T47D (cell line): ENCODE data around the gene NAB1.

Experiments used
- DNase-seq, 2 experiments: peaks; one replicate each; pipeline versions ENCODE4 v3.0.0 to v3.0.0-alpha.2; 2011 to 2012; ENCODE audit warnings: low read depth in 1 of 2, low spot score in 1 of 2
- JUND ChIP-seq: IDR thresholded peaks from 2 replicates; pipeline ENCODE4 v1.6.1; 2012; ENCODE audit warnings: low read depth
- in situ Hi-C: cut with HindIII; loops from 2 replicates; pipeline ENCODE4 v1.10.0; 2016; ENCODE audit warnings: low sequenced_read_pairs, low pct_unique_long_range_greater_than_20kb

Gene NAB1

GRCh38 chr2:190625691-190626090, 23.2 kb upstream of the NAB1 start:
- in situ Hi-C loops = no loop called here
- no peak for DNase-seq
- no peak for TF ChIP-seq JUND

- in situ Hi-C loops = no loop called here
- DNase-seq = no peak
These were observed 22.2 kb upstream of the NAB1 start for GRCh38 chr2:190626641-190627210.

GRCh38 chr2:190627448-190628412, 21.2 kb upstream of the NAB1 start:
- in situ Hi-C loops = no loop called here
- DNase-seq = no peak
- no peak for TF ChIP-seq JUND

More at GRCh38 chr2:190626641-190627210, 22.2 kb upstream of the NAB1 start:
- no peak for TF ChIP-seq JUND

GRCh38 chr2:190628591-190629319, 20.1 kb upstream of the NAB1 start:
- no peak for TF ChIP-seq JUND
- no peak for DNase-seq
- in situ Hi-C loops = no loop called here

- in situ Hi-C loops = no loop called here
These were observed 14.5 kb upstream of the NAB1 start for GRCh38 chr2:190634381-190634780.

GRCh38 chr2:190635781-190636180, 13.1 kb upstream of the NAB1 start:
- in situ Hi-C loops = no loop called here
- peak in 1 of 2 experiments; percentile 12 for DNase-seq
- no peak for TF ChIP-seq JUND

More at GRCh38 chr2:190634381-190634780, 14.5 kb upstream of the NAB1 start:
- no peak for DNase-seq
- no peak for TF ChIP-seq JUND

GRCh38 chr2:190636361-190636760, 12.5 kb upstream of the NAB1 start:
- in situ Hi-C loops = no loop called here
- DNase-seq = no peak
- no peak for TF ChIP-seq JUND

- no peak for TF ChIP-seq JUND
- DNase-seq = no peak
- in situ Hi-C loops = no loop called here
These were observed 11.6 kb upstream of the NAB1 start for GRCh38 chr2:190637281-190637734.

- no peak for TF ChIP-seq JUND
- DNase-seq = no peak
- in situ Hi-C loops = no loop called here
These were observed 10.8 kb upstream of the NAB1 start for GRCh38 chr2:190637903-190638618.

- in situ Hi-C loops = no loop called here
- DNase-seq = no peak
- no peak for TF ChIP-seq JUND
These were observed 8.8 kb upstream of the NAB1 start for GRCh38 chr2:190640117-190640516.

- TF ChIP-seq JUND = no peak
- in situ Hi-C loops = no loop called here
- no peak for DNase-seq
These were observed 7.4 kb upstream of the NAB1 start for GRCh38 chr2:190641469-190641868.

GRCh38 chr2:190646780-190647522, 1.9 kb upstream of the NAB1 start:
- no peak for TF ChIP-seq JUND
- in situ Hi-C loops = no loop called here
- DNase-seq = no peak
